Body of pancreas (tissue), 4 donors: ENCODE measurements around the gene NES.

Experiments used
- POLR2A ChIP-seq, 3 donors: fragments of 450-650 bp; IDR thresholded peaks; one replicate each; pipeline ENCODE4 v1.6.1; 2016; ENCODE audit warnings: antibody characterized with exemption in 3 of 3, mild to moderate bottlenecking in 2 of 3
- TF ChIP-seq, protein P1 (sequence below), 7 experiments: fragments of 450-650 bp in 4 of 7; fragments of 200-600 bp in 3 of 7; sonication (generic) in 3 of 7; IDR thresholded peaks; one replicate each; pipeline ENCODE4 v1.5.1; 2016 to 2019; ENCODE audit warnings: antibody characterized with exemption in 7 of 7

GRCh38 chr1:156706657-156707416, 29.6 kb upstream of the NES start:
- TF ChIP-seq, protein P1, sequence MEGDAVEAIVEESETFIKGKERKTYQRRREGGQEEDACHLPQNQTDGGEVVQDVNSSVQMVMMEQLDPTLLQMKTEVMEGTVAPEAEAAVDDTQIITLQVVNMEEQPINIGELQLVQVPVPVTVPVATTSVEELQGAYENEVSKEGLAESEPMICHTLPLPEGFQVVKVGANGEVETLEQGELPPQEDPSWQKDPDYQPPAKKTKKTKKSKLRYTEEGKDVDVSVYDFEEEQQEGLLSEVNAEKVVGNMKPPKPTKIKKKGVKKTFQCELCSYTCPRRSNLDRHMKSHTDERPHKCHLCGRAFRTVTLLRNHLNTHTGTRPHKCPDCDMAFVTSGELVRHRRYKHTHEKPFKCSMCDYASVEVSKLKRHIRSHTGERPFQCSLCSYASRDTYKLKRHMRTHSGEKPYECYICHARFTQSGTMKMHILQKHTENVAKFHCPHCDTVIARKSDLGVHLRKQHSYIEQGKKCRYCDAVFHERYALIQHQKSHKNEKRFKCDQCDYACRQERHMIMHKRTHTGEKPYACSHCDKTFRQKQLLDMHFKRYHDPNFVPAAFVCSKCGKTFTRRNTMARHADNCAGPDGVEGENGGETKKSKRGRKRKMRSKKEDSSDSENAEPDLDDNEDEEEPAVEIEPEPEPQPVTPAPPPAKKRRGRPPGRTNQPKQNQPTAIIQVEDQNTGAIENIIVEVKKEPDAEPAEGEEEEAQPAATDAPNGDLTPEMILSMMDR (IDR thresholded peaks at IDR 0.05) = no peak
- TF ChIP-seq POLR2A (IDR thresholded peaks at IDR 0.05) = no peak
